ENCODE data around the gene MYL3.

Gene MYL3

GRCh38 chr3:46881596-46882376 is 18.5 kb upstream of the MYL3 start:
- TF ChIP-seq CTCF (conservative IDR thresholded peaks at IDR 0.05; ENCODE audit: low read depth, low read length) = no peak
- no peak overlapping the region for H3K4me3 ChIP-seq (IDR thresholded peaks at IDR 0.05; ENCODE audit: insufficient read depth, low read depth, low read length)
- no peak overlapping the region for H3K9ac ChIP-seq
- no peaks in the 10 kb centered on the region for H3K36me3 ChIP-seq (ENCODE audit: insufficient read depth)
- no peaks in the 10 kb centered on the region for H3K27me3 ChIP-seq (ENCODE audit: insufficient read depth, low read depth)
- no peak overlapping the region for H3K4me2 ChIP-seq
- H4K20me1 ChIP-seq (ENCODE audit: insufficient read depth) = no peaks in the 10 kb centered on the region
- H3K79me2 ChIP-seq (ENCODE audit: insufficient read depth, low read depth) = no peaks in the 10 kb centered on the region
- H3K27ac ChIP-seq = no peak overlapping the region
- H3K4me1 ChIP-seq (ENCODE audit: low read depth, poor library complexity, severe bottlenecking) = no peaks in the 10 kb centered on the region
- no peak overlapping the region for H2AFZ ChIP-seq (ENCODE audit: low read depth)

- Histone ChIP-seq H3K4me3 (IDR thresholded peaks at IDR 0.05; ENCODE audit: insufficient read depth, low read depth, low read length) (no peak overlapping the region), H3K4me1 (ENCODE audit: low read depth, poor library complexity, severe bottlenecking) (no peaks in the 10 kb centered on the region), H2AFZ (ENCODE audit: low read depth) (no peak overlapping the region), H3K36me3 (ENCODE audit: insufficient read depth) (no peaks in the 10 kb centered on the region), H3K9ac (no peak overlapping the region), H3K79me2 (ENCODE audit: insufficient read depth, low read depth) (no peaks in the 10 kb centered on the region), H4K20me1 (ENCODE audit: insufficient read depth) (no peaks in the 10 kb centered on the region), H3K27ac (no peak overlapping the region), H3K27me3 (ENCODE audit: insufficient read depth, low read depth) (no peaks in the 10 kb centered on the region), H3K4me2 (no peak overlapping the region)
- TF ChIP-seq CTCF (conservative IDR thresholded peaks at IDR 0.05; ENCODE audit: low read depth, low read length) = no peak
Observed at GRCh38 chr3:46880884-46881595, 17.8 kb upstream of the MYL3 start.

DNA sequence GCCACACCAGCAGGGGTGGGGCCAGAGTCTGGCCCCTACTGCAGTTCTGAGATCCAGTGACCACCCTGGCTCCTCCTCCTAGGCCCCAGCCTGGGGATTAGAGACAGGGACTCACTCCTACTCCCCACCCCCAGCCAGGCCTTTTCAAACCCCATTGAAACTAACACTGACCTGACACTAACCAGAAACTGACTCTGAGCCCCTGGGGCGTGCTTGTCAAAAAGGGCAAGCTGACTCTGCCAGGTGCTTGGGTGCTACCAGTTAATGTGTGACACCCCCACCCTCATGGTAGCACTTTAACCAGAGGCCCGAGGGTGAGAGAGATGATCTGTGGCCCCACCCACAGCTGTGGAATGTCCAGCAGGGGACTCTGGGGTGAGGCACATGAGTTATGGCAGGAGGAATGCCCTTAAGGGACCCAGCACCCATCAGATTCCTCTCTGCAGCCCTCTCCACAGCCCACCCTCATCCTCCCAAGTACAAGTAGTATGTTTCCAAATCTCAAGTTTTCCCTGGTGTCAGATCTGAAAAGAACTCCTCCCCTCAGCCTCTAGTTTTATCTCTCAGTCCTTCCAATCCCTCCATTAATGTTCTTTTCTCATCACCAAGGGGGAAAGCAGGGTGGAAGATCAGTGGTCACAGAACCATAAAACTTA is 15.7 kb upstream of the MYL3 start:
- Histone ChIP-seq H3K36me3 (ENCODE audit: insufficient read depth) (no peaks in the 10 kb centered on the region), H3K27ac (no peak overlapping the region), H3K79me2 (ENCODE audit: insufficient read depth, low read depth) (no peaks in the 10 kb centered on the region), H3K9ac (no peak overlapping the region), H3K4me3 (IDR thresholded peaks at IDR 0.05; ENCODE audit: insufficient read depth, low read depth, low read length) (no peak overlapping the region), H4K20me1 (ENCODE audit: insufficient read depth) (no peaks in the 10 kb centered on the region), H3K4me2 (no peak overlapping the region), H2AFZ (ENCODE audit: low read depth) (no peak overlapping the region), H3K27me3 (ENCODE audit: insufficient read depth, low read depth) (no peaks in the 10 kb centered on the region), H3K4me1 (ENCODE audit: low read depth, poor library complexity, severe bottlenecking) (no peaks in the 10 kb centered on the region)
- no peak for TF ChIP-seq CTCF (conservative IDR thresholded peaks at IDR 0.05; ENCODE audit: low read depth, low read length)

- Histone ChIP-seq H3K27me3 (ENCODE audit: insufficient read depth, low read depth) (no peaks in the 10 kb centered on the region), H3K9ac (no peak within 1 kb of the TSS), H3K79me2 (ENCODE audit: insufficient read depth, low read depth) (no peaks in the 10 kb centered on the region), H3K27ac (no peak within 1 kb of the TSS), H4K20me1 (ENCODE audit: insufficient read depth) (no peaks in the 10 kb centered on the region), H3K4me1 (ENCODE audit: low read depth, poor library complexity, severe bottlenecking) (no peaks in the 10 kb centered on the region), H3K4me2 (no peak within 1 kb of the TSS), H3K4me3 (IDR thresholded peaks at IDR 0.05; ENCODE audit: insufficient read depth, low read depth, low read length) (no peak within 1 kb of the TSS), H2AFZ (ENCODE audit: low read depth) (no peak within 1 kb of the TSS), H3K36me3 (ENCODE audit: insufficient read depth) (no peaks in the 10 kb centered on the region)
- no peak for TF ChIP-seq CTCF (conservative IDR thresholded peaks at IDR 0.05; ENCODE audit: low read depth, low read length)
Observed at GRCh38 chr3:46877406-46878125, 14.3 kb upstream of the MYL3 start, which contains the start of gene PTH1R. Gene PTH1R, plus strand, starts transcription at chr3:46877721. Its CDS starts 5,839 bp downstream, at chr3:46883560.

Data from KMS-11 (cell line).